Occipital lobe (tissue), 2 donors: ENCODE measurements around the gene CD44. TPM values are rescaled to one million over a fixed set of nuclear protein-coding genes. Genes with fewer than 3 reads are reported as not detected.

Experiments
- DNase-seq: peaks from one replicate; lab custom pipeline; 2025; lab: John Stamatoyannopoulos, UW
- total RNA-seq: library from RNA; depleted of rRNA; stranded (reverse); fragments of >200 nt; gene quantifications from one replicate; pipeline ENCODE4 v1.2.3, GENCODE V29; 2014

CD44 gene
- total RNA-seq, 1 donor from 2014 or later, result 6.2 TPM

DNA sequence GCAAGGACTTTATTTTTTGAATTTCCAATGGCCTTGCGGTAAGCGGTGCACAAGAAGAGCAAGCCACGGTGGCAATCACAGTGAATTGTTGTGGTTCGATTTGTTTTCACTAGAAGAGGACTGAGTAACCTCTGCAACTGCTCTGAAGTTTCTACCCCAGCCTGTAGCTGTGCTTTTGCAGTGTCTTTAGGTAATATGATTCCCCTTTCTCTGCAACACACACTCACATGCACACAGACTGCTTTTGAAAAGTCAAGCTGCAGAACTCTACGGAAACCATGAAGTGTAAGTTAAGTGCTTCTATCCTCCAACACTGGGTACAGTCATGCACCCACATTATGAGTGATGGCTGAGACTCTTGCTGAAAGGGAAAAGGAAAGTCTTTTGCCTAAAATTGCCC is 38.4 kb downstream of the CD44 start:
- DNase-seq, result no peak

DNA sequence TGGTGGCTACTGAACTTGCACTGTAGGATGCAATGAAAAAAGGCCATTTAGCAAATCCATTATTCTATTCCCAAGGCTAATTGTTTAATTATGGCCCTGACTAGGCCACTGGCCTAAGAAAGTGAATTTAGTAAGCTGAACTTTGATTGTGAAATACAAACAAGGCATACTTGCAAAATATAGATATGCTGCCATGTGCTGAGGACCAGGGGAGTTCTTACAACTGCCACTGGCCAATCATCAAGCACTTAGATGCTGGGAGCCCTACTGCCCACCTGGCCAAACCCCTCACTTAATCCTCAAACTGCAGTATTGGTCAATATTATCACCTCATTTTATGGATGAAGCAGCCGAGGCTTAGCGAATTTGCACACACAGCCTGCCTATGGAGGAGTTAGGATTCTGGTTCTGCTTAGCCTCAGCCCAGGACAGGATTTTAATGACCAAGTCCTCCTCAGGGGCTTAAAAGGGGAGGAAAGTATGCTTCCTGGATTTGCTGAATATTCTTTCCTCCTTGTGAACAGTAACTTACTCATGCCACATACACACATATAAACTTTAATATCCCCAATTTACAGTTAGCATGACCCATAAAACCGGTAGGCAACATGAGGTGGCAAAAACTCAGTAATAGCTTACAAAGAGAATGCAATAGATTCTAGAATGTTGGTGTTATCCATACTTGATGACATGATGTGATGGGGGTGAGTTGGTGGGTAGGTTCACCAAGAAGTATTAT is 39.3 kb downstream of the CD44 start:
- no peak for DNase-seq

DNA sequence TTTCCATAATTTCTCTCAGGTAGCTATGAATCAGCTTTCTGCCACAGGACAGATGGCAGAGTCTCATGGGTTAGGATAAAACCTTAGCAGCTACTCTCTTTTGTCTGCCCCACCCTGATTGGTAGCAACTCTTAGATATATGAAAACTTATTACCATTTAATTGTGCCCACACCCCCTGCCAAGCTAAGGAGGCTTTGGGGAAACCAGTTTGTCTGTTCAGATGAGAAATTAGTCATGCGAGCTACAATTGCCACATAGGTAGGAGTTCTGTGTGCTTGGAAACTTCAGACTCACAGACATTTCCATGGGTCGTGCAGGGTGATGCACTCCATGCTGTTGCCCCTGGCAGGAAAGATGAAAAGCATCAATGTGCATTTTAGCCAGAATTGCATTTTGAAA is 39.9 kb downstream of the CD44 start:
- DNase-seq, result no peak

DNA sequence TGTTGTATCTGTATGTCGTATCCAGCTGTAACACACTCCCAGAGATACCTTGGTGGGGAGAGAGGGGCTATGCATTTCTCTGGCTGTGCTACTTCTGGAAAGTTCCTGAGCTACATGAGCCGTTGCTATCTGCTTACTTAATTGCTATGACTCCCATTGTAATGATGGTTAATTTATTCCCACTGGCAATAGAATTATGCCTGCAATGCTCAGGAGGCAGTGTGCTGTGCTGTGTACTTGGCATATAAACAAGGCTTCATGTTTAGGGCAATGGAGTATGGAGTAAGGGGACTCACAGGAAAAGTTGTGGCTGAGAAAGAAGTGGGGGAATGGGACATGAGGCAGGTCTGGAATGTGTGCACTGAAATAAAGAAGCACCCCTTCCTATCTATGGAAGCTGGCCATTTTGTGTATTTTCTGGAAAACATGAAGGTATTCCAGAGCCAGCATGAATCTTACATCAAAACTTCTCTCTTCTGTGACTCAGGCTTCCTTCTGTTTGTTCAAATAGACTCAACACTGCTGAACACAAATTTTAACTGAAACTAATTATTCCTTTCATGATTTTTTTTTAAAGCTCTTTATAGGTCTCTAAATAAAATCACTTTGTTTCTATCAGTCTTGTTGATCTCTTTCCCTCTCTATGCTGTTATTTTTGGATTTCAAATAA is 40.6 kb downstream of the CD44 start:
- no peak for DNase-seq

DNA sequence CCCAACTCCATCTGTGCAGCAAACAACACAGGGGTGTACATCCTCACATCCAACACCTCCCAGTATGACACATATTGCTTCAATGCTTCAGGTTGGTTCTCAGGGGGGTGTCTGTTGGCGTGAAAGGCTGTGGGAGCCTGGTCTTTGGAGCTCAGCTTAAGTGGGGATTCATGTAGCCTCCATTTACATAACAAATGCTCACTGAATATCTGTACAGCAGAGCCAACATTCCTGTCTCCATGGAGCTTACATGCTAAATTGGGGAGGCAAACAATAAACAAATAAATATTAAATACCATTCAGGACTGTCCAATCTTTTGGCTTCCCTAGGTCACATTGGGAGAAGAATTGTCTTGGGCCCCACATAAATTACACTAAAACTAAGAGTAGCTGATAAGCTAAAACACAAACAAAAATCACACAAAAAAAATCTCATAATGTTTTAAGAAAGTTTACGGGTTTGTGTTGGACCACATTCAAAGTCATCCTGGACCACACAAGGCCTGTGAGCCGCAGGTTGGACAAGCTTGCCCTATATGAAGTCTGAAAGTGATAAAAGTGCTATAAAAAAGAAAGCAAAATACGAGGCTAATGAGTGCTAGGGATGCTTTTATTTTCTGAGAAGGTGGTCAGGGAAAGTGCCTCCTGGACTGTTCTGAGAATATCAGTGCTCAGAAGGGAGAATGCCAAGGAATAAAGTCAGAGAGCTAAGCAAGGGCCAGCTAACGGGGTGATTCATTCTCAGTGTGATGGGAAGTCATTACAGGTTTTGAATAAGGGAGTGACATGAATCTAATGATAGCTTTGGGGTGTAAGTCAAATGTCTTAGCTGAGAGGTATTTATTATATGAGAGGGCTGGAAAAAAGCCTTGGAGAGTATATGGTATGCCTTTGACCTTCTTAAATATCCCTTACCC is 41.6 kb downstream of the CD44 start:
- DNase-seq, result no peak

DNA sequence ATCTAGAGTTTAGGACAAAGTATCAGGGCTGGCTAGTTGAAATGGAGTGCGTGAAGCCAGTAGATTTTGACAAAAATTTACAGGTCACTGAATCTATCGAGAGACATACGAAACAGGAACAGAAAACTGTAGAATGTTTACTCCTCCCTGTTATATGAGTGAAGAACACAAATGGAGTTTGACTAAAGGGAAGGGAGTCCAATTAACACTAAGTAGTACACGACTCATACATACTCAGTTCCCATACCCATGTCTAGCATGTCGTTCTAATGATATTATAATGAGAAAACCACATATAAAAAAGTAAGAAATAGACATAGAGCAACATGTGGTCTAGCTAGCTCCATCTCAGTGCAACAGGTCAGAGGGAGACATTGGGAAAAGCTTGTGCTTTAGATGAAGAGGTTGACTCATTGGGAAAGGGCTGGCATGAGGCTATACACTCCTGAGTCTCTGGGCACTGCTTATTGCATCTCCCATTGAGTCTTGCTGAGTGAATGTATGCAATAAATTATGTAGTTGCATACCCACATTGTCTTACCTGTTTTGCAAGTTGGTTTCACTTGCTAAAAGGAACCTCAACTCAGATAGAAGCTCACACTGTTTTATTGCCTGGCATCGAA is 43.5 kb downstream of the CD44 start:
- no peak for DNase-seq

DNA sequence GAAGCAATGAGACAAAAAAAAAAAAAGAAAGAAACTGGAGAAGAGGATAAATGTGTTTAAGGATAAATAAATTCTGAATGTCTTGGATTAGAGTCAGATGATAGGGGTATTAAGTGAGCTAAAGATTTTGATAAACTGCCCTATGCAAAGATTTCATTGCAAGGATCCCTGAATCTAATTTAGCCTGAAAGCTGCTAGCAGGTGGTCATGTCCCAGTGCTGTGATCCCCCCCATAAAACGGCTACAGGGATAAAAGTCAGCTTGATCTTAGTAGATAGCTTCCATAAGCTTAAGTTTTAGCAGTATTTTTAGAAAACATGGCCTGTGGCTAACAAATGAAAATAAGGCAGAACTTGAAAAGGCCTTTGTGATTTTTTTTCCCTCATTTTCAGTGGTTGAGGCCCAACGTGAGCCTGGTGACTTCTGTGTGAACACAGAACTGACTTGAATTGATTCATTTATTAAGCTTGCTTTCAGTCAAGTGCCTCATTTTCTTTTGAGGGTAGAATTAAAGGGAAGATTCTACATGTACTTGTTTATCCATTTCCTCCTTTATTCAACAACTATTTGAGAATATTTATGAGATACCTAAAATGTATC is 44.5 kb downstream of the CD44 start:
- no peak for DNase-seq

DNA sequence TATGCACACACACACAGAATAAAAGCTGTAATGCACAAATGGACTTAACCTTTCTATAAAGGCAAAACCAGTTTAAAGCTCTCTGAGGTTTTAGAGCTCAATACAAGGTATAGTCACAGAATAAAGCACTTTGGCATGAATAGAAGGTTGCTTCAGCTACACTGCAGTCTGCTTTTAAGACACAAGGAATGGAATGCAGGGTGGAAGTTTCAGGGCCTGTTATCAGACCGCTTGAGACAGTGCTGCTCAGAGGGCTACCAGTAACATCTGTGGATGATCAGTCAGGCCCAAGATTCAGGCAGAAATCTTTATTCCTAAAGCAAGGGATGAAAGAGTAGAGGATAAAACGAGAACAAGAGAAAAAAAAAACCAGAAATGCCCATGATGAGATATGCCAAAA is 46.7 kb downstream of the CD44 start:
- no peak for DNase-seq

DNA sequence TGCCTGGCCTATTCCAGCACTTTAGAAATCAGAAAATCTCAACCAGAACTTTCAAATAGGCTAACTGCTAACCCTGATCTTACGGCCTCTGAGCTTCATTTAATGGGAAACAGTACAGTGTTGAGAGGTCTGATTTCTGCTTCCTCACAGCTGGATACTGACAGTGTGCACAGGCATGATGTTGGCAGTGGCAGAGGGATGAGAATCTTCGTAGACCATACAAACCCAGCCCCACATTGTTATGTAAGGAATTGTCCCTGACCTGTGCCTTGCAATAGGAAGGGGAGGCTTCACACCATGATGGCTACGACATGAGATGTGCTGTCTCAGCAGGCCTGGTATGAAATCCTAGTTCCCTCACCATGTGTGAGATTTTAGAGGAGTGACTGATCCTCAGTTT is 49.0 kb downstream of the CD44 start:
- no peak for DNase-seq

DNA sequence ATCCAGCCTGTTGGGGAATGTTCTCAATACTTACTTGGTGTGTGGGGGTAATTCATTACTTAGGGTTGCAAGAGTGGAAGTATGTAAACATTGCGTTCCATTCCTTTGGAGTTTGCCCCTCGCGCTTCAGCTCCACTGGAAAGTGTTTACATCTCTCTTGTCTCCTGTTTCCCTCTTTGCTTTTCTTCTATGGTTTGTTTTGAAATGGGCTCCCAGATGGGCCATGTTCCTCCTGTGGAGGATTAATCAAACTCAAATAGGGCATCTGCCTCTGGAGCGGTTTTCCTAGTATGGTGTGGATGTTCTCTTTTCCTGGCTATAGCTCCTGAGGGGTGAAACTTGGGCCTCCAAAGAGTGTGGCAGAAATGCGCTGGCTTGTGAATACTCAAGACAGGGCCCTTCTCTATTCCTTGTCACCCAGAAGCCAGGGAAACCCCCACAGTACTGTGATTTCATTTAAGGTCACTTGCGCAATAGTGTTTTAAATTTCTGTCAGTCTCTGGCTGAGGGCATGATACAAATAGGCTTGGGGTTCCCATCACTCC is 51.9 kb downstream of the CD44 start:
- no peak for DNase-seq

DNA sequence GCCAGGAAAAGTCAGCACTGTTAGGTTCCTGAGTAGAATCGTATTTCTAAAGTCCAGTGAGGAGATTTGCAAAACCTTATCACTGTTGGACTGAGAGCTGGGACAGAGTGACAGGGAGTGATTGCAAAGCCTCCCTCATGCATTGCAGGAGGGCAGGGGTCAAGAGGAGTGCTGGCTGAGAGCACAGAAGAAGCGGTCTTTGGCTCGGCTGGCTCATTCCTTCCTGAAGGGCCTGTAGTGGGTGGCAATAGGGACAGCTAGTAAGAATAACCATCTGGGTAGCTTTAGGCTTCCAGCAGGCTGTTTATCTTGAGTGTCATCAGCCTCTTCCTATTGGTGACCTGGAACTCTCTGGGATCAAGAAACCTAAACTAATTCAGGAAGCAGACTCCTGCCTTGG is 53.4 kb downstream of the CD44 start:
- no peak for DNase-seq

DNA sequence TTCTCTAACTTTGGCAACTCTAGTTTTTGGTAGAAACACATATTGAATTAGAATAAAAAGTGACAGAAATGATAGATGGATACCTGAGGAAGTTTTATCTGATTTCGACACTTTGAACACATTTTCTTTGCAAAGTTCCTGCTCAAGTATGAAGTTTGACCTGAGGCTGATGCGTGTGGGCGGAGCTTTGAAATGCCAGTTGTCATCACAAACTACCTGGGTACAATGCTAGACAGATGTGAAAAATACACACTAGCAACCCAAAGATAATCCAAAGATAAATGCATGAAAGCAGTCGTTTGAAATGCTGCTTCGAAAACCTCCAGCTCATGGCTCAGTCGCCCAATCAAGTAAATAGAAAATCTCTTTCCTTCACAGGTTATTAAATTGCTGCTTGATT is 54.8 kb downstream of the CD44 start:
- DNase-seq, result no peak

DNA sequence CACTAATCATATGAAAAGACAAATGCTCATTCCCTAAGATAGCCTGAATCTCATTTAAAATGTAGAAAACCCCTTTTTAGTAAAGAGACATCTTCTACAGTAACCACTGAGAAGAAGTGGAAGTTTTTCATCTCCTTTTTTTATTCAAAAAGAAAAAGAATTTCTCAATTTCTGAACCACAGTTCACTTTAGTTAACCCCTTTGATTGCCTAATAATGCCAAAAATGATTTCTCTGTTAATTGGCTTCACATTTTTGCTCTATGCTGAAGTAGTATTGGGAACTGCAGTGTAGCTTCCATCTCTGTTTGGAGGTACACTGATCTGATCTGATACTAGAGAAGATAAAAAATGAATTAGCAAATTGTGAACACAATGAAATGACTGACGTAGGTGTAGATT is 58.3 kb downstream of the CD44 start:
- no peak for DNase-seq

DNA sequence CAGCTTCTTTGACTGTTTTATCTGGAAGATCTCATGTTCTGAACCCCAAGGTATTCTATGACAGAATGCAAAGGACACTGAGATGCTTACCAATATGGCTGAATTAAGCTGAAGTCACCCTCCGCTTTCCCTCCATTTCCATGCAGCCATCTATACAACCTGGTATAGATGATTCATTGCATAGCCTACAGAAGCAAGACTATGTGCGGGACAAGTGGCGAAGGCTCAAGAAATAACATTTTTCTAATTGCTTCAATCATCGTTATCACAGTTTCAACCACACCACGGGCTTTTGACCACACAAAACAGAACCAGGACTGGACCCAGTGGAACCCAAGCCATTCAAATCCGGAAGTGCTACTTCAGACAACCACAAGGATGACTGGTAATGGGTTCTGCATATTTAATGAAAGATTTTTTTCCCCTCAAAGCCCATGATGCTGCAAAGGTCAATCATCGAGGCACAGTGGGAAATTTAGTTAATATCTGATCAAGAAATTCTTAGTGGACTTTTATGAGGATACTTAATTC is 61.9 kb downstream of the CD44 start:
- no peak for DNase-seq

DNA sequence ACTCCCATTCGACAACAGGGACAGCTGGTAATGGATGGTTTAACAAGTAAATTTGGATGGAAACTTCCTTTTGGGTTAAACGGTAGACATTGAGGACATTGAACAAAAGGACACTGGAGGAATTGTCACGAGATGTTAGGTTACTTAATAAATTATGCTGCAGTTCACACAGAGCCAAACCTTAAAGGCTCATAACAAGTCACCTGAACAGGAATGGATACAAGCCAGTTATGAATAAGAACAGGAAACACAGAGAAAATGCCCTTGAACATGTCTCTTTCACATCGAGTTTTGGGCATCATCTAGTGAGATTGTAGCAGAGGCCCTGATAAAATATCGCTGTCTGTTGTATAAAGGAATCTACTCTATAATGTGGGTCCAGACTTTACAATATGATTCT is 65.6 kb downstream of the CD44 start:
- DNase-seq, result no peak

DNA sequence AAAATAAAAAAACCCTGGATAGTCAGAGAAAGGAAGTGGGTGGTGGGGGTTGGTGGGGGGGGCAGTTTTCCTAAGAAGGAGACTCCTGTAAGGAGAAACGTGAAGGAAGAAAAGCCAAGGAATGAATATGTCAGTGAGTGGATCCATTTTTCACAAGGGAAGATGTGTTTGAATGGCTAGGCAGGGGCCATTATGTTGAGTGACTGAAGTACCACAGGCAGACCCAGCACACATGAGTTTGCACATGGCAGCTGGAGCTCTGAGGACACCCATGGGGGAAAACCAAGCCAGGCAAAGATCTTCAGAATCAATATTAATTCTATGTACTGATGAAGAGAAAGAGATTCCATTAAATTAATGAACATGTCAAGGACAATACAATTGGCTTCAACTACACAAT is 67.6 kb downstream of the CD44 start:
- no peak for DNase-seq

DNA sequence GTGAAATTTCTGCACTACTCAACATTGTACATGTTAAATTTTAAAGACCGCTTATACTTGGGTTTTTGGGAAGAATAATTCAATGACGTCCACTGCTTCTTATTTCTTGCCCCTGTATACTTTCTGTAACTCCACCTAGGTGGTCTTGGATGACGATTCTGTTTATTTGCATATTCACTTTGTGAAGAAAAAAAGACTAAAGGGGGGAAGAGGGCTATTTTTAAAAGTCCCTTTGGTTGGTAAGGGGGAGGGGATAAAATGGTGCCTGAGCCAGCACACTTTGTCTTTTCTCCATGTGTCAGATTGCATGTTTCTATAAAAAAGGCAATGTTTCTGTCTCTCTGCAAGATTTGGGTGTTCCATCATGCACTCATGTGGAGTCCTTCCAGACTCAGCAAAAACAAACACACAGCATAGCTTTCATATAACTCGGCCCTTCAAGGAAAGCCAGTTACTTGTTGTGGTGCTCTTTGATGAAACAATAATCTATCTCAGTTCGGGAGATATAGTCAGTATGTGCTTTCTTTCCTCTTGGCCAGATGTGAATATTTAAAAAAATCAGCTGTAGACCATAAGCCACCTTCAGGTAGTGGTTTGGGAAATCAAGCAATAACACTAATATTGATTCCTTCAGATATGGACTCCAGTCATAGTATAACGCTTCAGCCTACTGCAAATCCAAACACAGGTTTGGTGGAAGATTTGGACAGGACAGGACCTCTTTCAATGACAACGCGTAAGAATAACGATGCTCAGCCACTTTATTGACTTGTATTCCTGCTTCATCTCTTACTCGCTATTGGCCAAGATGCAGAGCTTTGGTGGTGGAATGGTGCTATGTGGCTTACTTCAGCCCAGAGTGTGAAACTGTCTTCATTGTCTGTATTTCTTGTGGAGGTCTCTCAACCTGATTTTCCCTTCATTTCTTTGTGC is 68.8 kb downstream of the CD44 start:
- DNase-seq, result no peak

DNA sequence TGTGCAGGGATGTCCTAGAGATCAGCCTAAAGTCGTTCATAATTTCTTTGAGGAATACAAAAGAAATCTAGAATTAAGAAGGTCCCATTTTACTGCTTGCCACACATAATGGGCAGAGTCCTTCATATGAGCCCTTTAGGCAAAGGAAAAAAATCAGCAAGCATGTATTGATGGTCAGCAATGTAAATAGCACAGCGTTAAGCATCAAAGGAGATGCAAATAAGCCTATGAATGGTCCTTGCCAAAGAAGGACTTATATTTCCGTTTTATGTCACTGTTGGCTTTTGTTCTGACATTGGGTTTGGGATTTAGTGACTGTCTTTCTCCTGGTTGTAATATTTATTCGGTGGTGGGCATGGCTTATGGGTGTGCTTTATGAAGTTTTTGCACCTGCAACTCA is 69.8 kb downstream of the CD44 start:
- DNase-seq, result no peak

DNA sequence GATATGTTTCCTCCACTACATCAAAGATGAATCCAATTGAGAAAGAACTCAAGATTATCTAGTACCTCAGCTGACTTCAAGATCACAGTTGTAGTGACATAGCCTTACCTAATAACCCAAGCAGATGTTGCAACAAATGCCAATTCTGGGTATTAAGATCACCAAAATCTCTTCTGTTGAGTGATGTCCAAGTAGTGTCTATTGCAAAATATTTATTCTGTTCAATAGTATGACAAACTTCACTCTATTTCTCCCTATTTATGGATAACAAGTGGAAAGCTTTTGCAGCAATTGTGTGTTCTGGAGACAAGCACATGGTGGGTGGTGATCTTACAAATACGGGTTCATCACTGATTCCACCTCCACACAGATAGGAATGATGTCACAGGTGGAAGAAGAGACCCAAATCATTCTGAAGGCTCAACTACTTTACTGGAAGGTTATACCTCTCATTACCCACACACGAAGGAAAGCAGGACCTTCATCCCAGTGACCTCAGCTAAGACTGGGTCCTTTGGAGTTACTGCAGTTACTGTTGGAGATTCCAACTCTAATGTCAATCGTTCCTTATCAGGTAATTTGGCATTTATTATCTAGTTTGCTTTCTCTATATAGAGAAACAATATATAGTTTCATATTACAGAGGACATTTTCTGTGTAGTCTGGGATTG is 72.0 kb downstream of the CD44 start:
- no peak for DNase-seq
